T-helper 22 cell (primary cell): Measurements from ENCODE around the gene HDAC9.
A peak's percentile ranks its signal among the peaks of the same experiment; 100 is the strongest.

Experiments
- DNase-seq: peaks from one replicate; pipeline ENCODE4 v3.0.0-alpha.2; 2020; ENCODE audit warnings: low read depth

Gene HDAC9

GRCh38 chr7:18663321-18663720 lies 167.8 kb downstream of the HDAC9 start:
- DNase-seq, result no peak

- DNase-seq, result peak; percentile 29
These were observed 170.7 kb downstream of the HDAC9 start for GRCh38 chr7:18666107-18666728.

DNA sequence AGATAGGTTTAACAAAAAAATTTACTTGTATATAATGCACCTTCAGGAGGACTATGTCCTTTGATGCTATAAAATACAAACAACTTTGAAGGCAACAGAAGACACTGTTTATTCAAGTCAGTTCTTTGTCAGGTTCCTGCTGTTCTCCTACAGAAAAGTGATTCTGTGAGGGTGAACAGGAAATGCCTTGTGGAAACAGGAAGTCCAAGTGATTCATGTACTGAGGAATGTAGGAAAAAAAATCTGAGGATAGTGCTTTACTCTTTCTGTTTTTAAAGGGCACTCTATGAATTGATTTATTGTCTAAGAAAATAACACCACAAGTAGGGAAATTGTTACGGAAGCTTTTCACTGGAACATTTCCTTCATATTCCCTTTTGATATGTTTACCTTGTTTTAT lies 171.9 kb downstream of the HDAC9 start:
- no peak for DNase-seq

DNA sequence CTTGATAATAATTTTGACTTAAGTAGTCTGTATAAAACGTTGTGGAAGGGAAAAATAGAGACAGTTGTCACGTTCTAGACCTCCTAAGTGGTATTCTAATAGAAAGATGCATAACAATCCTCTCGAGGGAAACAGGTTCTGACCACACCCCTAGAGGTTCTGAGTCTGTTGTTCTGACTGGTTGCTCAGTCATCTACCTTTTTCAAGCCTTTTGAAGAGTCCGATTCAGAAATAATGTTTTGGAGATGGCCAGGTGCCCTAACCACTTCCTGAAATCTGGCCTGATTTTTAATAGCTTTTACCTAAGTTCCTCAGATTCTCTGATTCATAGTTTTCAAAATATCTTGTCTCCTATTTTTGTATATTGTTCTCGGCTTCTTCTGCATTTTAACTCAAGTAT lies 175.6 kb downstream of the HDAC9 start:
- no peak for DNase-seq

GRCh38 chr7:18675579-18675978 lies 180.0 kb downstream of the HDAC9 start:
- DNase-seq, result no peak

GRCh38 chr7:18679261-18679660 lies 183.7 kb downstream of the HDAC9 start:
- no peak for DNase-seq

GRCh38 chr7:18680576-18680975 lies 185.0 kb downstream of the HDAC9 start:
- no peak for DNase-seq

DNA sequence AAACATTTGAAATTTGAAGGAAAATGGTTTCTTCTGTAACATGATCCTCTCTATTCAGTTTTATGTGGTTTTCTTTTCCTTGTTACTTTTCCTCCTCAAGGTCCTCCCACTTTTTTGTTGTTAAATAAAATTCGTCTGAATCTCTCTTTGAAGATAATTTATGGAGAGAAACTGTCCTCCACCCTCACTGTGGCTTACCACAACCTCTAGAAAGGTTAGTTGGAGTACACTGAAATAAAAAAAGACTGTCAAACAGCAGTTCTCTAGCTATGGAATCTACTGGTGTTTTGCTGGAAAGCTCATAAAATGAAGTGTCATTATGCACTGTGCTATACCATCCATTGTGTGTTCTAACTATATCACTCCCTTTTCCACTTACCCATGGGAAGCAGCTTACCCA lies 189.4 kb downstream of the HDAC9 start:
- no peak for DNase-seq

- DNase-seq, result no peak
These were observed 190.4 kb downstream of the HDAC9 start for GRCh38 chr7:18685971-18686370.

- DNase-seq, result no peak
These were observed 194.0 kb downstream of the HDAC9 start for GRCh38 chr7:18689551-18689950.

- DNase-seq, result no peak
These were observed 197.9 kb downstream of the HDAC9 start for GRCh38 chr7:18693406-18693805.

DNA sequence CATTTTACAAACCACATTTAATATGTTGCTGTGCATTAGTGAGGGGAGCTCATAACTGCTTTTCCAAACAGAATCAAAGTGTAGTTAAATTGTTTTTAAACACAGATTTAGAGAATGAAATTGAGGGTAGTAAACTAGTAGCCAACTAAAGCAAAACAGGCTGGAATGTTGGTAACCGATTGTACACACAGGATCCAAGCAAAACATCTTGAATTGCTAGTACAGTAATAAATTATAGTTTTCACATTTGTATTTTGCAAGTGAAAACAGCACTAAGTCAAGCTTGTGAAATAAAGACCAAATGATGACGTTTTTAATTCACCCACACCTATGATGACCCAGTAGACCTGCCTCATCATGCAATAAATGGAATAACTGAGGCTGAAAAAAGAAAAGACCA lies 198.3 kb downstream of the HDAC9 start:
- DNase-seq, result no peak

DNA sequence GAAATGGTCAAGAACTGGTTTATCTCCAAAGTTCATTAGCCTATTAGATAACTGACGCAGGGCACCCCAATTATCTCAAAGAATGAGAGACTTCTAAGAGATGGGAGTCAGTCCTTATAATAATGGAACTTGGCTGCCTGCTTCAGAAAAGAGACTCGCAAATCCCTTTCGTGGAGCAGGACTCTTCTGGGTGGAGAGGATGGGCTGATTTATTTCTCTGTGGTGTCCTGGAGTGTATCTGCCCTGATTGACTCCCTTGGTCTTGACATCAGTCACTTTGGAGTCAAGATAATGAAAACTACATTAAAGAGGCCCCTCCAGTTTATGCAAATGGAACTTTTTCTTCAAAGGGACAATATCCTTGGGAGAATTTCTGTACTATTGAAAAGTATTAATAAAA lies 198.9 kb downstream of the HDAC9 start:
- DNase-seq, result no peak

GRCh38 chr7:18694911-18695310 lies 199.4 kb downstream of the HDAC9 start:
- no peak for DNase-seq

- no peak for DNase-seq
These were observed 202.7 kb downstream of the HDAC9 start for GRCh38 chr7:18698258-18698734.

- no peak for DNase-seq
These were observed 204.6 kb downstream of the HDAC9 start for GRCh38 chr7:18700147-18700546.

DNA sequence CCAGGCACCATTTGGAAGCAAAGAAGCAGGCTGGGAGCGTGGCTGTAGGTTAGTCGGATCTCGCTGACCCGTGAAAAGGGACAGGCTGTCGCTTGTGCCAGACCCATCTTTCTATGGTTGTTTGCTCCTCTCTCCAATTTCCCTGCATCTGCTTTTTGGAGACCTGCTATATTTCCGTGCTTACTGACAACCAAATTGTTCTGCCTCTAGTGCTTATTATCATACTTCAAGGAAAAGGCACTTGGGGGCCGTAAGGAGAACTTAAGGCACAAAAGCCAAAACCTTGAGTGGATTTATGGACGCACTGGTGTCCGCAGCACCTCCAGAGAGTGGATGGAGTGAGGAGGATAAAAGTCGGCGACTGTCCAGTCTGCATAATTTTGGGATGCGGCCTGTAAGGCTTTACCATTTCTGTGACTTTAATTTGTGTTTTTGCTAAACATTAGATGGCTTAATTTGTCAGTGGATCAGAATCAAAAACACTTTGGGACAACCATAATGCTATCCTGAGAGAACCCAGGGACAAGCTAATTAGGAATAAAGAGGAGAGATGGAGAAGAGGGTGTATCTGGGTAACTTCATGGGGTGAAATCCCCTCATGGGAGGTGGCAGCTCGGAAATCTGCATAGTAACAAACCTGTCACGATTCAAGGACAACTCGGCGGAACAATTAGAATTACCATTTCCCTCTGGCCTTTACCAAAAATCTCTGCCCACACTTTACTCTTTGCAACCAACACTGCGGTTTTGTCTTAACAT lies 206.7 kb downstream of the HDAC9 start:
- no peak for DNase-seq

- DNase-seq, result no peak
These were observed 208.1 kb downstream of the HDAC9 start for GRCh38 chr7:18703685-18704084.

DNA sequence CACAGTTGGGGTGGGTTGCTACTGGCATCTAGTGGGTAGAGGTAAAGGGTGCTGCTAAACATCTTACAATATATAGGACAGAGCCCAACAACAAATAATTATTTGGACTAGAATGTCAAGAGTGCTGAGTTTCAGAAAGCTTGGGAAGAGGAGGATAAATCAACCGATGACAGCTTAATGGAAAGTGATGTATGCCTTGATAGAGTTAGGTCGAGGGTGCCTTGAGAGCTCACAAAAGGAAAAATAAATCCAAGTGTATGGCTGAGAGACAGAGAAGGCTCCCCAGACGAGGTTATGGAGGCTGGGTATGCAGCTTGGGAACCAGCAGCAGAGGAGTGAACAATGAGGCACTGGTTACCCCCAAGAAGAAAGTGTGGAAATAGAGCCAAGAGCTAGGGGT lies 211.1 kb downstream of the HDAC9 start:
- DNase-seq, result no peak

- no peak for DNase-seq
These were observed 212.7 kb downstream of the HDAC9 start for GRCh38 chr7:18708204-18708603.

- DNase-seq, result no peak
These were observed 220.4 kb downstream of the HDAC9 start for GRCh38 chr7:18715988-18716387.

DNA sequence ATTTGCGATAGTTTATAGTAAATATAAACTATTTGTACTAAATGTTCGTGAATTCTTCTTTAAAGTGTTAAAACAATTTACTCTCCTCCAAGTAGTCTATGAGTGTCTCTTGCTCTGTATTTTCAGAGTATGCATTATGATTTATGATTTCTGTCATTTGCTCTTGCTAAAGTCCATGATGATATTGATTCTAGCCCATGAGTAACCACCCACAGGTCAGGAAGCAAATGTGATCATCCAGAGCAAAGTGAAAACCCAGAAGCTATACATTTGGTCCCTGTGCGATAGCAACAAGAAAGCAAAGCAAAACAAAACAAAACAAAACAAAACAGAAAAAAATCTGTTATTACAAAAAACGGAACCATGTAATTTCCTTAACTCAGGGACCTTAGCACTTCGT lies 225.9 kb downstream of the HDAC9 start:
- DNase-seq, result no peak

GRCh38 chr7:18724318-18724717 lies 228.8 kb downstream of the HDAC9 start:
- no peak for DNase-seq
